Esophagus squamous epithelium (tissue), 4 donors: ENCODE results near the gene SEMA4C.

Source experiments
- CTCF ChIP-seq, 6 experiments: fragments of 450-650 bp in 4 of 6; fragments of 200-600 bp in 2 of 6; sonication (generic) in 2 of 6; IDR thresholded peaks; one replicate each; pipeline ENCODE4 v1.5.1; 2016 to 2019; ENCODE audit warnings: antibody characterized with exemption in 6 of 6, mild to moderate bottlenecking in 4 of 6, moderate library complexity in 4 of 6
- POLR2A ChIP-seq, 4 donors: fragments of 450-650 bp; IDR thresholded peaks; one replicate each; pipeline ENCODE4 v1.6.1; 2017; ENCODE audit warnings: antibody characterized with exemption in 4 of 4, mild to moderate bottlenecking in 4 of 4, moderate library complexity in 3 of 4

GRCh38 chr2:96838345-96839292 lies 31.3 kb downstream of the SEMA4C start:
- TF ChIP-seq CTCF (IDR thresholded peaks at IDR 0.05) (no peak), POLR2A (IDR thresholded peaks at IDR 0.05) (no peak)
